Immature natural killer cell (primary cell): ENCODE measurements around the gene MYO5B. TPM values are rescaled to one million over a fixed set of nuclear protein-coding genes. Genes with fewer than 3 reads are reported as not detected.

Experiments used
- DNase-seq, 3 donors: peaks; one replicate each; pipeline ENCODE4 v3.0.0; 2022; ENCODE audit warnings: mixed read lengths in 1 of 3
- H3K27ac Mint-ChIP-seq, 6 donors: one replicate each; pipeline ENCODE4 v1.8.0; 2020; ENCODE audit warnings: mixed read lengths in 6 of 6, mild to moderate bottlenecking in 5 of 6, inconsistent platforms in 4 of 6, moderate library complexity in 3 of 6
- H3K27me3 Mint-ChIP-seq, 3 donors: one replicate each; pipeline ENCODE4 v1.8.0; 2020 to 2021; ENCODE audit warnings: low read depth in 3 of 3, mild to moderate bottlenecking in 3 of 3, mixed read lengths in 3 of 3, moderate library complexity in 3 of 3, inconsistent platforms in 1 of 3
- H3K36me3 Mint-ChIP-seq, 3 donors: one replicate each; pipeline ENCODE4 v1.8.0; 2020; ENCODE audit warnings: mixed read lengths in 3 of 3, inconsistent platforms in 2 of 3, mild to moderate bottlenecking in 2 of 3
- H3K4me1 Mint-ChIP-seq, 2 donors: one replicate each; pipeline ENCODE4 v1.8.0; 2020; ENCODE audit warnings: inconsistent platforms in 2 of 2, mild to moderate bottlenecking in 2 of 2, mixed read lengths in 2 of 2, moderate library complexity in 1 of 2
- H3K4me3 Mint-ChIP-seq, 5 donors: one replicate each; pipeline ENCODE4 v1.8.0; 2020; ENCODE audit warnings: mild to moderate bottlenecking in 5 of 5, mixed read lengths in 5 of 5, inconsistent platforms in 3 of 5, moderate library complexity in 3 of 5
- H3K9me3 Mint-ChIP-seq, 6 donors: one replicate each; pipeline ENCODE4 v1.8.0; 2020; ENCODE audit warnings: mild to moderate bottlenecking in 6 of 6, mixed read lengths in 6 of 6, inconsistent platforms in 4 of 6, moderate library complexity in 3 of 6
- polyA plus RNA-seq, 3 donors: library from polyadenylated mRNA; unstranded; fragments of 300-500 nt; fragmentation: Illumina TruSeq; gene quantifications; one replicate each; pipeline ENCODE4 v1.2.3, GENCODE V29; 2021

The MYO5B gene
- polyA plus RNA-seq, 3 donors from 2014 or later = 0.04 TPM; not detected in 2

DNA sequence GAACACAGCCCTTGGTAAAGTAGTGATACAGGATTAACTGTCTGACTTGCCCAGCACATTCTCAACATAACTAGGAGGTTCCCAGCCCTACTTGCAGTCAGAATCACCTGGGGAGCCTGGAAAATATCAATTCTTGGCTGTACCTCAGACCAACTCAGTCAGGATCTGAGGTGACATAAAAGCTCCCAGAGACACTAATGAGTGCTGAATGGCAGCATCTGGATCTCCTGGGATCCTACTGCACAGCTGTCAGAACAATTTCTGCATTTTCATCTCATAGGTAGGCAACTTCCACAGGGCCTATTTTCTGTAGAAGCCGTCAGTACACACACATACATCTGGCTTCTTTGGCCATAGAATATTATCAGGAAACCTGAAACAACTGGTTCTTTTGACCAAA lies 138.8 kb downstream of the MYO5B start:
- Mint-ChIP-seq H3K27ac (no peak overlapping the region), H3K4me3 (no peak overlapping the region), H3K4me1 (no peaks in the 10 kb centered on the region), H3K27me3 (peaks cover 3 to 5% (median 4%) of the 10 kb centered on the region in 3 donors), H3K36me3 (no peaks in the 10 kb centered on the region), H3K9me3 (no peaks in the 10 kb centered on the region)
- no peak for DNase-seq

DNA sequence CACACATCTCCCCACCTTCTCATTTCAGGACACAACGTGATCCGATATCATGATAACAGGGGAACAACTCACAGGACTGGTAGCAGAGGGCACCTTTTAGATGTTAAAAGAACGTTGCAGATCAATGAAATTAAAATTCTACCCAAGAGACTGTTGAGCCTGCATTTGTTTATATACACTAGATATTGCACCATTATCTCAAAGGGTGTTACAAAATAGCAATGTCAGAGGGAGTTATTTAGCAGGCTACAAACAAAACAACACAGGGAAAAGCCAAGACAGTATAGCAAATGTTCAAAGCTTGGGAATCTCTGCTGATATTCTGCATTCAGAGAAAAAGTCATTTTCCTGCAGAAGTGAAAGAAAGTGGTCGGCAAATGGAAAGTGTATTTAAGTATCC lies 139.5 kb downstream of the MYO5B start:
- Mint-ChIP-seq H3K9me3 (no peaks in the 10 kb centered on the region), H3K27ac (no peak overlapping the region), H3K36me3 (no peaks in the 10 kb centered on the region)

GRCh38 chr18:50053111-50053510 lies 141.8 kb downstream of the MYO5B start:
- no peaks in the 10 kb centered on the region for H3K36me3 Mint-ChIP-seq
- H3K27me3 Mint-ChIP-seq = peaks cover 2 to 3% (median 3%) of the 10 kb centered on the region in 3 donors
- no peak overlapping the region for H3K4me3 Mint-ChIP-seq
- no peak overlapping the region for H3K27ac Mint-ChIP-seq
- no peaks in the 10 kb centered on the region for H3K9me3 Mint-ChIP-seq
- H3K4me1 Mint-ChIP-seq = no peaks in the 10 kb centered on the region
- no peak for DNase-seq

More for the DNA sequence above, 139.5 kb downstream of the MYO5B start:
- H3K27me3 Mint-ChIP-seq = peaks cover 3 to 5% (median 4%) of the 10 kb centered on the region in 3 donors
- no peak for DNase-seq
- H3K4me3 Mint-ChIP-seq = no peak overlapping the region
- H3K4me1 Mint-ChIP-seq = no peaks in the 10 kb centered on the region

GRCh38 chr18:50051288-50051687 lies 143.7 kb downstream of the MYO5B start:
- no peak overlapping the region for H3K4me3 Mint-ChIP-seq
- no peaks in the 10 kb centered on the region for H3K9me3 Mint-ChIP-seq
- DNase-seq = no peak
- H3K27ac Mint-ChIP-seq = no peak overlapping the region
- H3K27me3 Mint-ChIP-seq = peaks cover 0 to 1% (median 0%) of the 10 kb centered on the region in 3 donors
- H3K36me3 Mint-ChIP-seq = no peaks in the 10 kb centered on the region
- no peaks in the 10 kb centered on the region for H3K4me1 Mint-ChIP-seq

DNA sequence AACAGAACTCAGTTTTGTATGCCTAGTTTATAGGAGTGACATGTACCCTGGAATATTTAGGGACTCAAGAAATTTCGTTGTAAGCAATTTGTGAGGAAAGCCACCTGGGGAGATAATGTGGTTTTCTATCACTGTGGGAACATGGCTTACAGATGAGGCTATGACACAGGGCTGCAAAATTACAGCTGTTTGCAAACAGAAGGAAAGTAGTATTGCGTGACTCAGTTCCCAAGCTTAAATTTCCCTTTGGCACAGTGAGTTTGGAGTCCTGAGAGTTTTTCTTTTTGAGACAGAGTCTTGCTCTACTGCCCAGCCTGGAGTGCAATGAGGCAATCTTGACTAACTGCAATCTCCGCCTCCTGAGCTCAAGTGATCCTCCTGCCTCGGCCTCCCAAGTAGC lies 149.8 kb downstream of the MYO5B start:
- no peaks in the 10 kb centered on the region for H3K36me3 Mint-ChIP-seq
- no peak for DNase-seq
- no peaks in the 10 kb centered on the region for H3K4me1 Mint-ChIP-seq
- no peak overlapping the region for H3K4me3 Mint-ChIP-seq
- H3K27ac Mint-ChIP-seq = no peak overlapping the region
- H3K27me3 Mint-ChIP-seq = peaks cover 0 to 2% (median 0%) of the 10 kb centered on the region in 3 donors
- H3K9me3 Mint-ChIP-seq = no peaks in the 10 kb centered on the region

- Mint-ChIP-seq H3K4me1 (no peaks in the 10 kb centered on the region), H3K4me3 (no peak overlapping the region)
- no peak for DNase-seq
Observed at GRCh38 chr18:50044402-50044801, 150.5 kb downstream of the MYO5B start.

DNA sequence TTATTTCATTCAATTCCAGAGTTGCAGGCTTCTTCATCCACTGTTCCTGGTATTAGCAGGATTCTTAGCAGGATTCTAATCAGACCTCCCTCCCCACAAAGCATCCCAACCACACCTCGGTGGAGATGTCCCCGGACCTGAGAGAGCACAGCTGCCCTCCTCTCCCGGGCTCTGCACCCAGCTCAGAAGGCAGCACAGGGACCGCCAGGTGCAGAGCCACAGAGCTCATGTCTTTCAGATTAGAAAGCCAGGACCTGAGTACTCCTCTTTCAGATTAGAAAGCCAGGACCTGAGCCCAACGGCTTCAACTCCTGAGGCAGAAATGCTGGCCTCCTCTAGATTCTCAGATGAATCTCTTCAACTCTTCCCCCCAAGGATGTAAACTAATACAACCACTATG lies 152.3 kb downstream of the MYO5B start:
- Mint-ChIP-seq H3K4me1 (no peaks in the 10 kb centered on the region), H3K36me3 (no peaks in the 10 kb centered on the region), H3K27ac (no peak overlapping the region), H3K4me3 (no peak overlapping the region), H3K9me3 (no peaks in the 10 kb centered on the region), H3K27me3 (peaks cover 3 to 4% (median 4%) of the 10 kb centered on the region in 3 donors)
- no peak for DNase-seq

More at GRCh38 chr18:50044402-50044801, 150.5 kb downstream of the MYO5B start:
- peaks cover 0 to 2% (median 0%) of the 10 kb centered on the region in 3 donors for H3K27me3 Mint-ChIP-seq
- H3K9me3 Mint-ChIP-seq = no peaks in the 10 kb centered on the region
- H3K27ac Mint-ChIP-seq = no peak overlapping the region
- no peaks in the 10 kb centered on the region for H3K36me3 Mint-ChIP-seq

GRCh38 chr18:50039746-50040145 lies 155.2 kb downstream of the MYO5B start:
- Mint-ChIP-seq H3K9me3 (no peaks in the 10 kb centered on the region), H3K27me3 (peaks cover 4 to 11% (median 5%) of the 10 kb centered on the region in 3 donors), H3K4me1 (no peaks in the 10 kb centered on the region), H3K36me3 (no peaks in the 10 kb centered on the region), H3K27ac (no peak overlapping the region), H3K4me3 (no peak overlapping the region)
- no peak for DNase-seq

DNA sequence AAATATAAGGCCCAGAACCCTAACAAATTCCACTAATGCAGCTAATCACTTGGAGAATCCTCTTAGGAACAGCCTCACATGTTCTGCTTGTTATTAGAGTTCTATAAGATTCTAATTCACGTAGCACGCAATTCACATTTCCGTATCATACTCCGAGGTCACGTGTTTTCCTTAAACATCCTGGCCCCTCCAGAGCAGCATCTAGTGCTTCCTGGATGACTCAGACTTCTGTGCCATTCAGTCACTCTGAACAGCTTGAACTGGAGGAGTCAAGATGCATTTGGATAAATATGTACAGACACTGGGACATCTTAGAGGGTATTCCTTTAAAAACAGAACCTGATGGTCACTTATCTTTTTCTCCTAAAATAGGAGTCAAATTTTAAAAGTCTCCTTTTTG lies 156.5 kb downstream of the MYO5B start:
- H3K36me3 Mint-ChIP-seq = no peaks in the 10 kb centered on the region
- no peaks in the 10 kb centered on the region for H3K9me3 Mint-ChIP-seq
- peaks cover 4 to 13% (median 5%) of the 10 kb centered on the region in 3 donors for H3K27me3 Mint-ChIP-seq
- H3K4me3 Mint-ChIP-seq = no peak overlapping the region
- H3K27ac Mint-ChIP-seq = no peak overlapping the region
- no peak for DNase-seq
- H3K4me1 Mint-ChIP-seq = no peaks in the 10 kb centered on the region

- Mint-ChIP-seq H3K4me1 (no peaks in the 10 kb centered on the region), H3K9me3 (no peaks in the 10 kb centered on the region), H3K27ac (no peak overlapping the region), H3K36me3 (no peaks in the 10 kb centered on the region), H3K4me3 (no peak overlapping the region), H3K27me3 (peaks cover 5 to 13% (median 6%) of the 10 kb centered on the region in 3 donors)
- no peak for DNase-seq
Observed at GRCh38 chr18:50034029-50034428, 160.9 kb downstream of the MYO5B start.

DNA sequence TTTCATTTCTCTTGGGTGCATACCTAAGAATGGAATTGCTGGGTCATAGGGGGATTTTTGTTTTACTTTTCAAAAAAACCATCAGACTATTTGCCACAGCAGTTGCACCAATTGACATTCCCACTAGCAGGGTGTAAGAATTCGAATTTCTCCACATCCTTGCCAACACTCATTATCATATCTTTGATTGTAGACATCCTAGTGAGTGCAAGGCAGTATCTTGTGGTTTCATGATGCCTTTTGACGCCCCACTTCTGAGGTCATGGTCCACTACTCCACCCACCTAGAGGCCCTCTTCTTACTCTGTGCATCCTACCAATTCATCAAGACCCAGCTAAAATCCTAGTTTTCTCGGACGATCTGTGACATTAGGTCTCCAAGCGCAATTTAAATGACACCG lies 161.9 kb downstream of the MYO5B start:
- Mint-ChIP-seq H3K27ac (no peak overlapping the region), H3K9me3 (no peaks in the 10 kb centered on the region), H3K4me3 (no peak overlapping the region), H3K36me3 (no peaks in the 10 kb centered on the region), H3K27me3 (peaks cover 3 to 13% (median 6%) of the 10 kb centered on the region in 3 donors), H3K4me1 (no peaks in the 10 kb centered on the region)
- DNase-seq = no peak

DNA sequence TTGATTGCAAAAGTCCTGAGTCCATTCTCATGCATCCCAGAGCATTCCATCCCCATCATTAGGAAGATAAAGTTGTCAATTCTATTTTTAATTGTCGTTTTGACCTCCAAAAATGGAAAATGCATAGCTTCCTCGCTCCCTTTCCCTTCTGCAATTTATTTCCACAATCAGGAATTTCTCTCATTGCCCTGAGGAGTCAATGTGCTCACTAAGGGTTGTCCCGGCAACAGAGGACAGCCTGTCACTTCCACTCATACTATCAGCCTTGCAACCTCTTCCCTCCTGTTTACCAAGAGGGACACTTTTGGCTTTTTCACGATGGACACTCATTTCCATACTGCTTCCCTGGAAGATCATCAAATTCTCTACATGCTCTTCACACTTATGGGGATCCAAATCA lies 164.8 kb downstream of the MYO5B start:
- DNase-seq = no peak
- Mint-ChIP-seq H3K36me3 (no peaks in the 10 kb centered on the region), H3K9me3 (no peaks in the 10 kb centered on the region), H3K27me3 (peaks cover 2 to 8% (median 3%) of the 10 kb centered on the region in 3 donors), H3K4me1 (no peaks in the 10 kb centered on the region), H3K4me3 (no peak overlapping the region), H3K27ac (no peak overlapping the region)

GRCh38 chr18:50027996-50028395 lies 167.0 kb downstream of the MYO5B start:
- Mint-ChIP-seq H3K9me3 (no peaks in the 10 kb centered on the region), H3K27me3 (peaks cover 2 to 14% (median 5%) of the 10 kb centered on the region in 3 donors), H3K4me1 (no peaks in the 10 kb centered on the region), H3K36me3 (no peaks in the 10 kb centered on the region), H3K4me3 (no peak overlapping the region), H3K27ac (no peak overlapping the region)
- no peak for DNase-seq

DNA sequence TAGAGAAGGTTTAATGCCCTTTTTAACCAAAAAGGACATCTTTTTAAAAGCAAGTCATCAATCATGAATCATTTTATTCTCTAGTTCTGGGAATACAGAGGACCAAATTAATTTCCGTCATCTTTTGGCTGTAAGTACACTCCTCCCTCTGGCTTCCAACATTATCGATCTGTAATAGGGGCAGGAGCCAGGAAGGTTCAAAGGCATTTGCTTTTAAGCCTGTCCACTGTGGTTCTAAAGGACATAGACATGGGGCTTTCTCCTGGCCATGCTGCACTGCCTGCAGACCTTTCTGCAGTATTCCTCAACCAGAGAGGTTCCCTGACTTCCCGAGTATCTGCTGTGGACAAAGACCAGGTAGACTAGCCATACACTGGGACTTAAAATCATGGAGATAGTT lies 170.5 kb downstream of the MYO5B start:
- Mint-ChIP-seq H3K27ac (no peak overlapping the region), H3K27me3 (peaks cover 0 to 14% (median 3%) of the 10 kb centered on the region in 3 donors), H3K9me3 (no peaks in the 10 kb centered on the region), H3K4me3 (no peak overlapping the region), H3K36me3 (no peaks in the 10 kb centered on the region), H3K4me1 (no peaks in the 10 kb centered on the region)
- no peak for DNase-seq

GRCh38 chr18:50022985-50023384 lies 172.0 kb downstream of the MYO5B start:
- Mint-ChIP-seq H3K4me3 (no peak overlapping the region), H3K36me3 (no peaks in the 10 kb centered on the region), H3K4me1 (no peaks in the 10 kb centered on the region), H3K9me3 (no peaks in the 10 kb centered on the region), H3K27ac (no peak overlapping the region), H3K27me3 (peaks cover 3 to 16% (median 5%) of the 10 kb centered on the region in 3 donors)
- DNase-seq = no peak
